Loucy (cell line): ENCODE results near the gene SIRPB2.
A peak's percentile ranks its signal among the peaks of the same experiment; 100 is the strongest.

ENCODE experiments used
- EZH2phosphoT487 ChIP-seq: fragments of 200-600 bp; IDR thresholded peaks from 2 replicates; pipeline ENCODE4 v1.6.1; 2018; ENCODE audit warnings: antibody characterized with exemption, mild to moderate bottlenecking, moderate library complexity, borderline replicate concordance
- TF ChIP-seq, protein P1 (sequence below): fragments of 200-600 bp; sonication (generic); conservative IDR thresholded peaks from 2 replicates; pipeline ENCODE4 v1.5.1; 2014; ENCODE audit warnings: mild to moderate bottlenecking, antibody characterized with exemption, low read length

DNA sequence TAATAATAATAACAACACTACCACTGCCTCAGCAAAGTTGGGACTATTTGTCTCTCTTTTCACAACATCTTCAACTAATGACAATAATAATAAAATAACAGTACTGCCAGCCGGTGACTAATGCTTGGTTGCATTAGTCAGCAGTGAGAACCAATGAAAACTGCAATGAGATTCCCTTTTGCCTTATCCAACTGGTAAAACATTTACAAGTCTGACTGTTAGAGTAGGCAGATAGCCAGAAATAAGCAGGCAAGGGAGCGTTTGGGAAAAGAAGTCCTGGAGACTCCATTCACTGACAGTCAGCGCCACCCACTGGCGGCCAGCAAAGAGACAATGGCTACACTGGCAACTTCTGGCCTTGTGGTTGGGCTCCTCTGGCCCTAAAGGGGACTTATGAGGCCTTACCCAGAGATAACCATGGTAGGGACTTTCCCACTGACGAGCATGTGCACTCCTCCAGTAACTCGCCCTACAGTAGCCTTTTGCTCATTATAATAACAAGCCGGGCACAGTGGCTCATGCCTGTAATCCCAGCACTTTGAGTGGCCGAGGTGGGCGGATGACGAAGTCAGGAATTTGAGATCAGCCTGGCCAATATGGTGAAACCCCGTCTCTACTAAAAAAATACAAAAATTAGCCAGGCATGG, 21.2 kb downstream of the SIRPB2 start:
- TF ChIP-seq, protein P1, sequence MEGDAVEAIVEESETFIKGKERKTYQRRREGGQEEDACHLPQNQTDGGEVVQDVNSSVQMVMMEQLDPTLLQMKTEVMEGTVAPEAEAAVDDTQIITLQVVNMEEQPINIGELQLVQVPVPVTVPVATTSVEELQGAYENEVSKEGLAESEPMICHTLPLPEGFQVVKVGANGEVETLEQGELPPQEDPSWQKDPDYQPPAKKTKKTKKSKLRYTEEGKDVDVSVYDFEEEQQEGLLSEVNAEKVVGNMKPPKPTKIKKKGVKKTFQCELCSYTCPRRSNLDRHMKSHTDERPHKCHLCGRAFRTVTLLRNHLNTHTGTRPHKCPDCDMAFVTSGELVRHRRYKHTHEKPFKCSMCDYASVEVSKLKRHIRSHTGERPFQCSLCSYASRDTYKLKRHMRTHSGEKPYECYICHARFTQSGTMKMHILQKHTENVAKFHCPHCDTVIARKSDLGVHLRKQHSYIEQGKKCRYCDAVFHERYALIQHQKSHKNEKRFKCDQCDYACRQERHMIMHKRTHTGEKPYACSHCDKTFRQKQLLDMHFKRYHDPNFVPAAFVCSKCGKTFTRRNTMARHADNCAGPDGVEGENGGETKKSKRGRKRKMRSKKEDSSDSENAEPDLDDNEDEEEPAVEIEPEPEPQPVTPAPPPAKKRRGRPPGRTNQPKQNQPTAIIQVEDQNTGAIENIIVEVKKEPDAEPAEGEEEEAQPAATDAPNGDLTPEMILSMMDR, result peak; percentile 86
- TF ChIP-seq EZH2phosphoT487, result no peak
